GM12864 (cell line): ENCODE measurements around the gene SMPDL3A.

Experiments
- DNase-seq: peaks from one replicate; pipeline ENCODE4 v3.0.0-alpha.2; 2011; ENCODE audit warnings: low read depth
- H3K4me3 ChIP-seq: 2 replicates; pipeline ENCODE4 v1.5.1; 2011; ENCODE audit warnings: mild to moderate bottlenecking, low read depth, low read length, control low read depth
- TF ChIP-seq, protein P1 (sequence below): IDR thresholded peaks from 2 replicates; pipeline ENCODE4 v1.5.1; 2011; ENCODE audit warnings: low read depth, mild to moderate bottlenecking, moderate library complexity, low read length, control low read depth, inconsistent platforms; ENCODE audit errors: missing control alignments

SMPDL3A gene

DNA sequence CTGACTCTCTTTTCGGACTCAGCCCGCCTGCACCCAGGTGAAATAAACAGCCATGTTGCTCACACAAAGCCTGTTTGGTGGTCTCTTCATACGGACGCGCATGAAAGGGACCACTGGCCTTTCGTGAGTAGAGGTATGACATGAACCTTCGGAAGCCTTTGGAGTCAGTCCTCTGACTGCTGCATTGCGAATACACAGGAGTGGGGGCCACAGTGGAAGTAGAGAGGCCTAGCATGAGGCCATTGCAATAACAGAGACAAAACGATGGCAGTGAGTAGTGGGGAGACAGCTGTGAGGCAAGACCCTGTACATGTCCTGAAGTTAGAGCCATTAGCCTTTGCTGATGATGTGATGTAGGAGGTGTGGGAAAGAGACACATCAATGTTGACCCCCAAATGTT, 56.4 kb downstream of the SMPDL3A start:
- H3K4me3 ChIP-seq: no peak overlapping the region
- TF ChIP-seq, protein P1, sequence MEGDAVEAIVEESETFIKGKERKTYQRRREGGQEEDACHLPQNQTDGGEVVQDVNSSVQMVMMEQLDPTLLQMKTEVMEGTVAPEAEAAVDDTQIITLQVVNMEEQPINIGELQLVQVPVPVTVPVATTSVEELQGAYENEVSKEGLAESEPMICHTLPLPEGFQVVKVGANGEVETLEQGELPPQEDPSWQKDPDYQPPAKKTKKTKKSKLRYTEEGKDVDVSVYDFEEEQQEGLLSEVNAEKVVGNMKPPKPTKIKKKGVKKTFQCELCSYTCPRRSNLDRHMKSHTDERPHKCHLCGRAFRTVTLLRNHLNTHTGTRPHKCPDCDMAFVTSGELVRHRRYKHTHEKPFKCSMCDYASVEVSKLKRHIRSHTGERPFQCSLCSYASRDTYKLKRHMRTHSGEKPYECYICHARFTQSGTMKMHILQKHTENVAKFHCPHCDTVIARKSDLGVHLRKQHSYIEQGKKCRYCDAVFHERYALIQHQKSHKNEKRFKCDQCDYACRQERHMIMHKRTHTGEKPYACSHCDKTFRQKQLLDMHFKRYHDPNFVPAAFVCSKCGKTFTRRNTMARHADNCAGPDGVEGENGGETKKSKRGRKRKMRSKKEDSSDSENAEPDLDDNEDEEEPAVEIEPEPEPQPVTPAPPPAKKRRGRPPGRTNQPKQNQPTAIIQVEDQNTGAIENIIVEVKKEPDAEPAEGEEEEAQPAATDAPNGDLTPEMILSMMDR: no peak
- DNase-seq: no peak

DNA sequence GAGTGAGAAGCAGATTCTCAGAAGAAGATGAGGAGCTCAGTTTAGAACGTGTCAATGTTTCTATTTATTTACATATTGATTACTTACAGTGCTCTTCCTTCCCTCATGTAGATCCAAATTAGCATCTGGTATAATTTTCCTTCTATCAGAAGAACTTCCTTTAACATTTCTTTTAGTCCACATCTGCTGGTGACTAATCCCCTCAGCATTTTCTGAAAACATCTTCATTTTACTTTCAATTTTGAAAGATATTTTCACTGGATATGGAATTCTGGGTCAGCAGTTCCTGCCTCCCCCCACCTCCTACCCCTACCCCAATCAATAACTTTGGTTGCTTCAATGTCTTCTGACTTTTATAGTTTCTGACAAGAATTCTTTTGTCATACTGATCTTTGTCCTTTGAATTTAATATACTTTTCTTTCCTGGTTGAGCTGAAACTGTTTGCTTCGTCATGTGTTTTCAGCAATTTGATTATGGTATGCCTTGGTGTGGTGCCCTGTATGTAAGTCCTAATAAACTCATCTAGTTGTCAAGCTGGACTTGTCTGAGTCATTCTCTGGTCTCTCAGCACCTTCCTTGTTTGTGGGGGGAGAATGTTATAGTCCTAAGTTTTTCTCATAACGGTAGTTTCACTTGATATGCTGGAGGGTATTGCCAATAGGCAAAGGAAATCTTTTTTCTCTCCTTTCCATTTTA, 57.0 kb downstream of the SMPDL3A start:
- DNase-seq: no peak
- TF ChIP-seq, protein P1: no peak
- H3K4me3 ChIP-seq: no peak overlapping the region

DNA sequence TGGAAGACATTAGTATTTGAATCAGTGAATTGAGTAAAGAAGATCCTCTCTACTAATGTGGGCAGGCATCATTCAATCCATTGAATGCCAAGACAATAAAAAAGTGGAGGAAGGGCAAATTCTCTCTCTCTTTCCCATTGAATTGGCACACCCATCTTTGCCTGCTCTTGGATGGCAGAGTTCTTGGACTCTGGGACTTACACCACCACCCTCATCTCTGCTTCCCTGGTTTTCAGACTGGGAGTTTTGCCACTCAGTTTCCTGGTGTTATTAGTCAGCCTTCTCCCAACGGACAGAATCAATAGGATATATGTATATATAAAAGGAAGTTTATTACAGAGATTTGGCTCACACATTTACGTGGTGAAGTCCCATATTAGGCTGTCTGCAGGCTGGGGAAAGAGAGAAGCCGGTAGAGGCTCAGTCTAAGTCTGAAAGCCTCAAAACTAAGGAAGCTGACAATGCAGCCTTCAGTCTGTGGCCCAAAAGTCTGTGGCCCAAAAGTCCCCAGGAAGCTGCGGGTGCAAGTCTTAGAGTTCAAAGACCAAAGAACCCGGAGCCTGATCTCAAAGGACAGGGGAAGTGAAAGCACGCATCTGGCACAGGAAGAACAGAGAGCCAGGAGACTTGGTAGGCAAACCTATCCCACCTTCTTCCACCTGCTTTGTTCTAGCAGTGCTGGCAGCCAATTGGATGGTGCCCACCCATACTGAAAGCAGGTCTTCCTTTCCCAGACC, 64.4 kb downstream of the SMPDL3A start:
- peak; percentile 37 for DNase-seq
- no peak overlapping the region for H3K4me3 ChIP-seq
- TF ChIP-seq, protein P1: no peak
